ENCODE results near the gene GPC6.

GPC6 gene

DNA sequence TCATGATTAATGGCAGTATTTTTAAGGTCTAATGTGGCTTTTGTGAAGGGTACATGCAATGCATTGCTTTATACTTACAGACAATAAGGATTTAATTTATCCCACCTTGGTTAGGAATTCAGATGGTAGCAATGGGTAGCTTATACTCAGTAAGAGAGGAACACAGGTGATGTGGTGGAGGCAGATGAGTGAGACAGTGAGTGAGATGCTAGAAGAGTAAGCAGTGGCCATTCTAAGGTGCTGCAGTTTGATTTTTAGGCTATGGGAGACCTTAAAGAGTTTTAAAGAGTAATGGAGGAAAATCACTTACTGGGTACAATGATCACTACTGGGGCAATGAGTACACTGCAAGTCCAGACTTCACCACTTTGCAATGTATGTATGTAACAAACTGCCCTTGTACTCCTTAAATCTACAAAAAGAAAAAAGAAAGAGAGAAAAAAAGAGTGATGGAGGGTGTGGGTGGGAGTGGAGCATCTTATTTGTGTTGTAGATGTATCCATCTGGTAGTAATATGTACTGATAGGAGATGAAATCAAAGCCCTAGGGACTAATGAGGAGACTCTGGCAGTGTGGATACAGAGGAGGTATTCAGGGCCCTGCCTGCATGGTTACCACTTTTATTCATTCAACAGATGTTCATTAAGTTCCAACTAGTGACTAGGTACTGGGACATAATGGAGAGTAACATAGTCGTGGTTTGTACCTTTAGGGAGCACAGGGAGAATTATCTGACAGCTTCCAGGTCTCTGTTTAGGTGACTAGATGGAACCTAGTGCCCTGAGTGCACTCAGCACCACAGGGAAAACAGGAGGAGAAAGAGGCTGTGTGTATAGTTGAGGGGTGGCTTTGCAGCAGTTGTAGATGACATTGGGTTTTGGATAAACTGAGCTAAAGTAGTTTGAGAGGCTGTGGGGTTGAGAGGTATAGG lies 99.0 kb downstream of the GPC6 start:
- no peak for DNase-seq

DNA sequence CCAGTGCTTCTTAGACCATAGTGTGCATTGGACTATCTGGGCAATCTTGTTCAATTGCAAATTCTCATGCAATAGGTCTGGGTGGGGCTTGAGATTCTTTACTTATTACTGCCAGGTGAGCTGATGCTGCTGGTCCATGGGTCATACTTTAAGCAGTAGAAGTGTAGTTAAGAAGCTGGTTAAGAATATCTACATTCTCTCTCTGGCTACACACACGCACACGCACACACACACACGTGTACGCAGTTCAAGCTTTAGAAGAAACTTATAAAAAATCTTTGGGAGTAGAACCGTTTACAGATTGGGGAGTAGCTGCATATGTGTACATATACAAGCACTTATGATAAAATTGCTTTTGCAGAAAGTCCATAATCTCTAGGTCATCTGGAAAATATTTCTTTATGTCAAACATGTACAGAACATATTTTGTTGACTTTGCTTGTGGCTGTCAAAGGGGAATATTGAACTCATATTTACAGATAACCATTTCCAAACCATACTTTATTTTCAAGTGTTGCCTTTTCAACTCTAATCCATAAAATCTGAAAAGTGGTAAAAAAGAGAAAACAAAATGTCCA lies 99.7 kb downstream of the GPC6 start:
- no peak for DNase-seq

DNA sequence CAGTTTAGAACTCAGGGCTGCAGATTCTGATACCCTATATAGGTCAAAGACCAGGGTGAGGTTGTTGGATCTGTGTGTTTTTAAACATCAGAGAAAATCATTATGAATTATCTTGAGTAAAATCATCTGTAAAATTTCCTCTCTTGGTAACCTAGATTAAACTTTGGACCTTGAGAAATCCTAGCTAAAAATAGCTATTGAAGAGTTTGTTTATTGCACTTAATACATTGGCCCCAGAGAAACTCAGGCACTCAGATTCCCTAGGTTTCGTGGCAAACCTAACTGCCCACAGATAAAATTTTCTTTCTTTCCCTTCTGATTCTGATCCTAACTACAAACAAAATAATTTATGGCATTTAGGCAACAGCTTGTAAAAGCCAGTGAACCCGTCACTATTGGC lies 102.3 kb downstream of the GPC6 start:
- no peak for DNase-seq

DNA sequence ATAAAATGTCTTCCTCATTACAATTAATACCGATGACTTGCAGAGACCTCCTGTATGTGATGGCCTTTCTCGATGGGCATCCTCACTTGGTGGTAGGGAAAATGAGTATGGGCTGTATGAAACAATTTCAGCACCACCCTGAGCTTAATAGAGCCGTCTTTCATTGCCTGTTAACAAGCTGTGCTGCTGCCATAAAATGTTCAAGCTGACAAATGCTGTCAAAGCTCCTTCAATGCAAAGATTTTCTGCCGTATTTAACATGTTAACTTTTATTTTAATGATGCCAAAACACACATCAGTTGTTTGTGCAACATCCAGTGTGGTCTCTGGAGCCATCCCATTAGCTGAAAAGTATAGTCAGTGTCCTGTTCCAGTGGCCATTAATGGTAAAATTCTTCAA lies 110.1 kb downstream of the GPC6 start:
- no peak for DNase-seq

DNA sequence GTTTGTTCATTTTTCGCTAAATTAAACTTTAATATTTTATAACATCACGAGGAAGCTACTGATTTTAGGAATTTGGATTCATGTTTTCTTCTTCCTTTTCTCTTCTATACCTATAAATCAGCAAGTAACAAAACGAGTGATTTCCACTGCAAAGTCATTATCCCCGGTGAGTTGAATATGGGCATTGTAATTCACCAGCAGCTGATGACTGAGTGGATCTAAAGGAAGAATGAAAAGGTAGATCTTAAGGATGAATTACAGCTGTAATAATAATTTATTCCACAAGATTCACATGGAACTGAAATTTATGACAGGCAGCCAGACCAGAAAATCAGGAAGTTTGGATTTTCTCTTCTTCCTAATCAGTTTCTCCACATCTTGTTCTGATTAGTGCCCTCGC lies 111.4 kb downstream of the GPC6 start:
- no peak for DNase-seq

DNA sequence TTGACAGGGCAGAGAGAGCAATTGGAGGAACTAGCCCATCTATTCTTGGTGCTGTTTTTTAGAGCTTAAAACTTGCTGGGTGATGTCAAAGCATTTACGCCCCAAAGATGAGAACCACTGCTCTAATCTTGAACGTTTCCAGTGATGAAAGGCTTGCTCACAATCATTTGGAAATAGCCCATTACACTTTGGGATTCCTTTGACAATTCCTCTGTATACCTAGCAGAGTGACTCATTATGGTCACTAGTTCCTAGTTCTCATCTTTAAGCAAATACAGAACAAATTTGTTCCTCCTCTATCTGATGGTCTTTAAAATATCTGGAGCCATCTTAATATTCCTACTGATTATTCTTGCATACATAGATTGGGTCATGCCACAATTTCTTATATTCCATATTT lies 112.3 kb downstream of the GPC6 start:
- DNase-seq: no peak

DNA sequence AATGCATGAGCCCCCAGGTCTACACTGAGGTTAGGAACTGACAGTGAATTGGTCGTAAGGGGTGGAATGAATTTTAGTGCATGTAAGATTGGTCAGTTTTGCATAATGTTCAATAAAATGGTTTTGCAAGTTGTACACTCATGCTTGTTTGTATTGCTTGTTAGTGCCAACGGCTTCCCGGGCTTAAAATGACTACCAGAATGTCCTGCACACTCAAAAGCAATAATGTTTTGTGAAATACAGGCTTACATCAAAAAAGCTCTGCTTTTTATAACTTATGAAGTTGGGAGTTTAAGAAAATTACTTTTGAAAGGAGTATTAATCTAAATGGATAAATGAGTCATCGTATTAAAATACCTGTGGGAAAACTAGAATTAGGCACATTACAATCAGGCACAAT lies 112.9 kb downstream of the GPC6 start:
- no peak for DNase-seq

DNA sequence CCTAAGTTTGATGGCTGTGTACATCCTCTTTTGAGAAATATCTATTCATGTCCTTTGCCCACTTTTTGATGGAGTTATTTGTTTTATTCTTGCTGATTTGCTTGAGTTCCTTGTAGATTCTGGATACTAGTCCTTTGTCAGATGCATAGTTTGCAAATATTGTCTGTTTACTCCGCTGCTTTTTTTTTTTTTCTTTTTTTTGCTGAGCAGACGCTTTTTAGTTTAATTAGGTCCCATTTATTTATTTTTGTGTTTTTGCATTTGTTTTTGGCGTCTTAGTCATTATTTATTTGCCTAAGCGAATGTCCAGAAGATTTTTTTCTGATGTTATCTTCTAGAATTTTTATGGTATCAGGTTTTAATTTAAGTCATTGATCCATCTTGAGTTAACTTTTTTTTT lies 114.9 kb downstream of the GPC6 start:
- DNase-seq: no peak

DNA sequence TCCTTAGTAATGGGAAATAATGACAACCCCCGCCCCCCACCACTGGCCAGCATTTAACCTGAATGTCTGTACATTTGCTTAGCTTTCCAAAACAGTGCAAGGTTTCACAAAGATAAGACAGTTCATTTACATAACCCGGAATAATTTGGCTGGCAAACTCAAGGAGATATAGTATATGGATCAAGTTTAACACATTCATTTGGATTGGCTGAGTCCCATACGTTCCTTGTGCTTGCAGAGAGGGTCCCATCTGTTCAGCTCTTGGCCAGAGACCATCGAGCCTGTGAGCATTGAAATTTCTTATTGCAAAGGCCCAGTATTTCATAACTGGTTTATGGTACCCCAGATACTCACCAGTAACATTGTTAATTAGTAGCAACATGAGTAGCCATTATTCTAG lies 116.5 kb downstream of the GPC6 start:
- DNase-seq: no peak

DNA sequence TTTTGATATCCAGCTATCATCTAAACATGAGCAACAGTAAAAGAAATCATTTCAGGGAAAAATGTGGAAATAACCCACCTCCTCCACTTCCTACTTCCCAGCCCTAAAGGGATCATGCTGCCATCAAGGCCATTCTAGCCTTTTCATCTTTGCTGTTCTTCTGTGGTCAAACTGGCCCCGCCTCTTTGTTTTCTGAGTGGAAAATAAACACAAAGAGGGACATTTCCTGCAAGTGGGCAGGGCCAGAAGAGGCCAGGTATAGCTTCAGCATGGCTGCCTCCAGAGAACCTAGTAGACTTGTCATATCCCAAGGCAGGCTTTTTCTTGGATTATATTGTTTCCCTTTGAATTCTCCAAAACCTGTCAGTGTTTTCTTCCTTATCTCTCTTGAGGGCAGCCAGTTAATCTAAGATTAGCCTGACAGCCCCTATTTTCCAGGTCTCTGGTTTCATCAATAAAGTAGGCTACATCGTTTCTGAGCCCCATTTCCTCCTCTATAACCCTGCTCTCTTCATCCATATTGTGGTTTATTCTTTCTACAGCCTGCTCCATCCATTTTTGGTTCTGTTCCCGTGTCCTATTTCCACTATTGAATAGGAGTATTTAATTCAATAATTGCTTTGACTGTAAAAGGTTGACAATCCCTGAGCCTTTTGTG lies 117.6 kb downstream of the GPC6 start:
- no peak for DNase-seq

DNA sequence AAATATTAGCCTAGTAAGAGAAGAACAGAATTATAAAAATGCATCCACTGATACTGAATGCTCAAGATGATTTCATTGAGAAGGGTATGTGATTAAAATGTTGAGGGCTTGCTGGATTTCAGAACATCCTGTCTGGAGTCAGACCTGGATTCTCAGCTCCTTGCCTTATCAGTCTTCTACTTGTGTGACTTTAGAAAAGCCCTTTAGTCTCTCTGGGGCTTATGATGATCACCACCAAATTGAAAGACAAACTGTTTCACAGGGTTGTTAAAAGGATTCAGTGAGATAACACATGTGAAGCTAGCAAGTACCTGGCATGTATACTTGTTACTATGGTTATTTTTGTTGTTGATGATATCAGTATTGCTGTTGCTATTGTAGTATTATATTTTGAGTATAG lies 118.4 kb downstream of the GPC6 start:
- no peak for DNase-seq

DNA sequence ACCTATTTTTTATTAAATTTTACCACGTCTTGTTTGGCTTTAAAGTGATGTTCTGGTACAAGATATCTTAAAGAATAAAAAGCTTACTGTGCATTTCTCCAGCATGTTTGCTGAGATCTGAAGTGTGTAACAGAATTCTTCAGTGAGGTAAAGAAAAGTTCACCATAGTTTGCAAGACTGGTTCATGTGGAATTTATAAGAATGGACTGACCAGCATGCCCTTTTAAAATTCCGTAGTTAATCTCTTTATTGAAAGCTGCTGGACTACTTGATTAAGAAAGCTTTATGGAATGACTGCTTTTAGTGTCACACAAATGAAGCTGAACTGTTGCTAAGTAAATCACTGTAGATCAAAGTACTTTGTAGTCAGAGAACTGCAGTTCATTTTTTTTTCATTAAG lies 119.2 kb downstream of the GPC6 start:
- DNase-seq: no peak

DNA sequence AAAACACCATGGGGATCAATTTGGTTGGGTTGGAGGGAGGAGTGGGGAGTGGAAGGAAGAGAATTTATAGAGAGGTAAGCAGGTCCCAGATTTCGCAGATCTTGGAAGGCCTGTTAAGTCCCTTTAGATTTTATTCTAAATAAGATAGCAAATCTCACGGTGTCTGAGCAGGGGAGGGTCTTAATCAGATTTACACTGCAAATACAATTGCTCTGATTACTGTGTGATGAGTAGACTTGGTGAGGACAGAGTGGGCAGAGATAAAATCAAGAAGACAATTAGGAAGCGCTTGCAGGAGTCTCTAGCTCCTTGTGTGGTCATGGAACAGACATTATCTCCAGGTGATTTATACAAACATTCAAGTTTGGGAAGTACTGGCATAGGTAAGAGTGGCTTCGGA lies 126.0 kb downstream of the GPC6 start:
- DNase-seq: no peak

DNA sequence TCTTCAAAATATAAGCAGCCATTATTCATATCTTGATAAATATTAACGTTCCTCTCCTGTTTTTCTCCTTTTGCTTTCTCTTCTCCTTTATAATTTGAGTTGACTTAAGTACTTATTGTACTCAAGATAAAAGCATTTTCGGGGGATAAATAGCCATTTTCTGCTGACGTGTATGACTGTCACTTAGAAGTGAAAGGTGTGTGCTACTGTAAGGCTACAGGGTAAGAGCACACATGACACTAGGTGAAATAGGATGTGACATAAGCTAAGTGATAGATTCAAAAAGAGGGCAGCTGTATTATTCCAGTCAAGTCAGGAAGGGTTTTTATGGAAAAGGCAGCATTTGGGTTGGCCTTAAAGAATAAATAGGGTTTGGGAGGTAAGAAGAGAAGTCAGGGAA lies 128.5 kb downstream of the GPC6 start:
- DNase-seq: no peak

DNA sequence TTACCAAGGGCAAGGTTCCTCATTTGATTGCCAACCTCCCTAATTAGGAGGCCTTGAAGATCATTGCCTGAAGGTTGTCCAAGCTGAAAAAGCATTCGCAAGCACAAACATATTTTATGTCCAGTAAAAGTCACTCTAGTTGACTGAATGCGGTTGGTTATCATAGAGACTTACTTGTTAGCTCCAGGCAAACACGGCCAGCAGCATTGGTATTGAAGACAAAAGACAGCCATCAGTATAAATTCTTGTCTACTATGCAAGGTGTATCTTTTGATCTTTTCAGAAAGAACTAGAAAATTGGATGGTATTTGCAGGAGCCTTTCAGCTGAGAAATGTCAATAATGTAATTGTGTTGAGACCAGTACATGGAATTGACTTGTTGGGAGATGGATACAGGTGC lies 129.9 kb downstream of the GPC6 start:
- no peak for DNase-seq

DNA sequence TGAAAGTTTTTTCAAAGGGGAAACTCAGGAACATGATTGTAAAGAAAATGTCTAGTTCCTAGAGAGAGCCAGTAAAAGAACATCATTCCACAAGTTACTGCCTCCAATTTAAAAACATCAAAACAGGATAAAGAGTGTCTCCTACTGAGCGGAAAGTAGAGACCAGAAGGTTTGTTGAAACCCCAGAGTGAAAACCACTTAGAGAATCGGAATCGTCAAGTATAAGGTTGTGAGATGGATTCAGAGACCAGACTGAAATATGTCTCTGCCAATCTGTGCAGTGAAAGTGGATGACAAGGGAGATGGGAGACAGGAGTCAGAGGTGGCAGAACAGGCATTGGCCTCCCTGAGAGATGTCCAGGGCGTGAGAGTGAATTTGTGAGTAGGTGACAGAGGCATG lies 133.4 kb downstream of the GPC6 start:
- DNase-seq: no peak

DNA sequence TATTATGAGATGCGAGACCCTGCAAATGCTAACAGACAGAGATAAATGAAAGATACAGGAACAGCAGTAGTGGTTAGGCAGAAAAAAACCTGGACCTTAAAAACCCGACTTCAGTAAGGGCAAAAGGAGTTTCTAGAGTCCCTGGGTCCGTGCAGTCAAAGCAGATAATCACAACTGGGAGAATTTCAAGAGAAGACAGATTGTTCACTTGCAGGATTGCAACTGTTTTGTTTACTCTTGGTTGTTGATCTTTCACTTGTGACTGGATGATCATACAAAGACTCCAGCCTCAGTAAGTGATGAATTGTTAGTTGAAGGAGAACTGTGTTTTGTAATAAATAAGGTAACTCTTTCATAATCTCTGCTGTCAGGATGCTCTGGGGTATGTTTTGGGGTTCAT lies 135.1 kb downstream of the GPC6 start:
- DNase-seq: no peak

DNA sequence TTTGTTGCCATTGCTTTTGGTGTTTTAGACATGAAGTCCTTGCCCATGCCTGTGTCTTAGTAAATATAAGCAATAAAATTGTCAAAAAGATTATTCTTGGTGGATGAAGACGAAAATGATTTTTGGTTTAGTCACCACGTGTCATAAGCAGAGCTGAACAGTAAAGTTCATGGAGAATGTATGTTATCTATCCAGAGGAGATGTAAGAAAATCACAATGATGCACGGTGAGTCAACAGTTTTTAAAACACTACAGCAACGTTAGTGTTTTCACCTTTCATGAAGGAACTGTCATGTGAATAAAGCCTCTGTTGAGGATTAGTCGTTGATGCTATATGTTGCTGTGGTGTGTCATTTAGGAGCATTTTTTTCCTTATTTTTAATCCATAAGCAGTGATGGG lies 137.6 kb downstream of the GPC6 start:
- no peak for DNase-seq

DNA sequence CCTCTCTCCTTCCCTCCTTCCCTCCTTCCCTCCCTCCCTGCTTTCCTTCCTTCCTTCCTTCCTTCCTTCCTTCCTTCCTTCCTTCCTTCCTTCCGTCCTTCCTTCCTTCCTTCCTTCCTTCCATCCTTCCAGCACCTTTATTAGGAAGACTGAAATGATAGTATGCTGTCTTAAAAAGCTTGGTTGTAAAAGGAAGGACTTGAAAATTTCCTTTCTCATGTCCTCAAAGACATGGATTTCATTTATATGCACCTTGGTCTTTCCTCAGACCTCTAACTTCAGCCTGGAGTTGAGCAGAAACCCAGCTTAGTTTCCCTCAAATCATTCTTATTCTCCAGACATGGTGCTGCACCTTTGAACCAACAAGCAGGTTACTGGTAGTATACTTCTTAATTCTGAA lies 141.7 kb downstream of the GPC6 start:
- no peak for DNase-seq

DNA sequence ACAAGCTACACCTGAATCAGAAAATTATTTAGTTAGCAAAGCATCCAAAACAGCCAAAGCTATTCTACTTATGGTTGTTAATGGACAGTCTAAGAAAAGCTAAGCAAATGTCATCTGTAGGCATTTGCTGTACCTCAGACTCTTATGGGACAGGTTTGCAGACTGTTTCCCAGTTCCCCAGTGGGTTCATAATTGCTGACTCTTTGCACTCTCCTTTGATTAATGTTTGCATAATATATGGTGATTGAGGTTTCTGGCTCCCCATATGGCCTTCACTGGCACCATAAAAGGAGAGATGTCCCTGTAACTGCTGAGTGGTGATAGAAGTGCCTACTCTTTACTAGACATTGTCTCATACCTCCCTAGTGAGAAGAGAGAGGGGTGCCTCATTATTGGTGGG lies 142.1 kb downstream of the GPC6 start:
- no peak for DNase-seq

DNA sequence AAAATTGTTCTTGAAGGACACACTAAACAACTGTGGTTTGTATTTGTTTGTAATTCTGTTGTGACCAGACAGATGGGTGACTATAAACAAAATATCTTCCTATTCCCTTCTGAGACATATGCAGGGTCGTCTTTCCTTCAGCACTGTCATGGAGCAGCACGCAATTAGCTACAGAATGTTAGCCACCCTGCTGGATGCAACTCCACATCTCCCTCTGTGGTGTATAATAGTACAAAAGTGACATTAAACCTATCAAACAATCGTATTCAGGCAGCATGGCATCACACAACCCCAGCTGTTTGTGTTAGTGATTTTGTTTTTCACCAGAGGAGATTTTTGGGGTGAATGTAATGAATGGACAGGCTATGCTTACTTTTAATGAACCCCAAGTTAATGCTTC lies 146.2 kb downstream of the GPC6 start:
- no peak for DNase-seq

DNA sequence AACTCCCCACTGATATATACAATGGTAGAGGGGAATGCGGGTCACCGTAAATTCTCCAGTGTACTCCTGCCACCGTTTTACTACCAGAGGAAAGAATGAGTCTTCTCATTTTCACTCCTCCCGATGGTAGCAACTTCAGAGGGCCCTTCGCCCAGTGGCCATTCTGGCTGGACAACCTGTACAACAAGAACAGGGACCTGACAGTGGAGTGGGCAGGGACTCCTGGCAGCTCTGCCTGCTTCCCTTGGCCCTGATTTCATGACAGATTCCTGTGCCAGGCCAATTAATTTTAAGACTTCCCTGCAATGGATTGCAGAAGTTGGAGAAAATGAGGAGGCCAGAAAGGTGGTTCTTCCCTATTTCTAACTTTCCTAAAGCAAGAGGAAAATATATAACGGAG lies 148.9 kb downstream of the GPC6 start:
- DNase-seq: no peak

DNA sequence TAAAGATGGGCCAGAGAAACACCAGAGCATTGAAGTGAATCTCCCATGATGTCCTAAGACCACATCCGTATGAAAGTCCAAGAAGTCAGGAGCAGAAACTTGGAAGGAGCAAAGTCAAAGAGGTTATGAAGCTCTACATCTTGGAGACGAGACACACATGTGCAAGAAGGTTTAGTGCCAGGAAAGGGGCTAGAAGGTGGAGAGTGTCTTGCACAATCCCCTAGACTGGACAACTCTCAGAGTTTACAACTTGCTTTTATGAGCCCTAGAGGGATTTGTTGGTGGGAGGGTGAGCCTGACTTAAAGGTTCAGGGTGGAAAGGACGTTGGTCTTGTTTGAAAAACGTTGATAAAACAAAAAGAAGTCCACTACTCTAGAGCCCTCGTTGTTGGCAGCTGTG lies 150.6 kb downstream of the GPC6 start:
- no peak for DNase-seq

DNA sequence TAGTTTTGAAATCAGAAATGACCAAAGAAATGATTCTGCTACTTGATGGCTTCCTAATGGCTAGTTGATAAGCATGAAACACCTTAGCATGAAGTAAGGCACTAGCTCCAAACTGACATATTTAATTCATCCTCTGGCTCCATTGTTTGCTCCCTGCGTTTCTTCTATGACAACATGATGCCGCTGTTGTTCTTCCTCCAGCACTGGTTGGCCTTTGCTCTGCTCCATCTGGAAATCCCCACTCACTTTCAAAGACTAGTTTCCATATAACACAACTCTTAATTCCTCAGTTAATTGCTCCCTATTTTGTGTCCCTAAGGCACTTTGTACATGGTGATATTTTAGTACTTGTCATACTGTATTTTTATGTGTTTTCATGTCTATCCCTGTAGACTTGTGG lies 151.6 kb downstream of the GPC6 start:
- DNase-seq: no peak
